ENCODE measurements around the gene DMAP1.

The DMAP1 gene

GRCh38 chr1:44239961-44240371 is 26.7 kb downstream of the DMAP1 start:
- ChIA-PET POLR2A (no interaction called here), CTCF (interaction anchor here (0.7 to 9.7 kb wide), 12 partner anchors 13 to 234 kb away, joined by 3 to 167 read pairs (median 8); partner anchors contain the start of gene DMAP1)
- no peak for DNase-seq (ENCODE audit: low read depth, low spot score)
- H3K4me3 ChIP-seq (ENCODE audit: low read depth, low read length), result no peak overlapping the region
- TF ChIP-seq CTCF (IDR thresholded peaks at IDR 0.05; ENCODE audit: insufficient read depth, low read length, missing control alignments), result no peak

- CTCF ChIA-PET, result interaction anchor here (1.4 to 9.7 kb wide), 6 partner anchors 13 to 192 kb away, joined by 3 to 167 read pairs (median 16); no protein-coding TSS in a partner anchor
- no peak for TF ChIP-seq CTCF (IDR thresholded peaks at IDR 0.05; ENCODE audit: insufficient read depth, low read length, missing control alignments)
- POLR2A ChIA-PET, result no interaction called here
Measured at GRCh38 chr1:44240802-44241671, 27.8 kb downstream of the DMAP1 start.

GRCh38 chr1:44242746-44243145 is 29.5 kb downstream of the DMAP1 start:
- no peak for DNase-seq (ENCODE audit: low read depth, low spot score)
- CTCF ChIA-PET, result interaction anchor here (0.6 to 0.7 kb wide), 2 partner anchors 9 to 16 kb away, joined by 3 read pairs; no protein-coding TSS in a partner anchor
- POLR2A ChIA-PET, result no interaction called here
- no peak for TF ChIP-seq CTCF (IDR thresholded peaks at IDR 0.05; ENCODE audit: insufficient read depth, low read length, missing control alignments)
- H3K4me3 ChIP-seq (ENCODE audit: low read depth, low read length), result no peak overlapping the region

More at GRCh38 chr1:44240802-44241671, 27.8 kb downstream of the DMAP1 start:
- no peak overlapping the region for H3K4me3 ChIP-seq (ENCODE audit: low read depth, low read length)
- DNase-seq (ENCODE audit: low read depth, low spot score), result no peak

- TF ChIP-seq CTCF (IDR thresholded peaks at IDR 0.05; ENCODE audit: insufficient read depth, low read length, missing control alignments), result no peak
- H3K4me3 ChIP-seq (ENCODE audit: low read depth, low read length), result no peak overlapping the region
- ChIA-PET POLR2A (no interaction called here), CTCF (interaction anchor here (0.7 kb wide), 1 partner anchor 15 kb away, joined by 3 read pairs; no protein-coding TSS in a partner anchor)
- no peak for DNase-seq (ENCODE audit: low read depth, low spot score)
Measured at GRCh38 chr1:44243782-44244495, 30.7 kb downstream of the DMAP1 start.

- no peak for DNase-seq (ENCODE audit: low read depth, low spot score)
- POLR2A ChIA-PET, result no interaction called here
- CTCF ChIA-PET, result no interaction called here
- no peak for TF ChIP-seq CTCF (IDR thresholded peaks at IDR 0.05; ENCODE audit: insufficient read depth, low read length, missing control alignments)
- no peak overlapping the region for H3K4me3 ChIP-seq (ENCODE audit: low read depth, low read length)
Measured at GRCh38 chr1:44244986-44245385, 31.7 kb downstream of the DMAP1 start.

GRCh38 chr1:44246806-44247205 is 33.5 kb downstream of the DMAP1 start:
- no peak overlapping the region for H3K4me3 ChIP-seq (ENCODE audit: low read depth, low read length)
- ChIA-PET POLR2A (no interaction called here), CTCF (interaction anchor here (1.1 to 4.9 kb wide), 3 partner anchors 9 to 29 kb away, joined by 3 to 24 read pairs (median 4); no protein-coding TSS in a partner anchor)
- DNase-seq (ENCODE audit: low read depth, low spot score), result no peak
- TF ChIP-seq CTCF (IDR thresholded peaks at IDR 0.05; ENCODE audit: insufficient read depth, low read length, missing control alignments), result no peak

All from AG04449 (cell line).